KBM-7 (cell line): ENCODE measurements around the gene ZNF44.
"Not testable (repeated sequence)": the region's sequence is repeated elsewhere in the genome, so short reads cannot be mapped to it uniquely, and the experiment has no call there.

Experiments
- DNase-seq: peaks from one replicate; pipeline ENCODE4 v3.0.0-alpha.2; 2015
- in situ Hi-C: fragments of 300-500 bp; cut with MboI; formaldehyde crosslinking; loops from 2 replicates; pipeline ENCODE4 v1.14.3; 2020; ENCODE audit warnings: low sequenced_read_pairs, low pct_unique_long_range_greater_than_20kb, mixed read lengths

The ZNF44 gene

DNA sequence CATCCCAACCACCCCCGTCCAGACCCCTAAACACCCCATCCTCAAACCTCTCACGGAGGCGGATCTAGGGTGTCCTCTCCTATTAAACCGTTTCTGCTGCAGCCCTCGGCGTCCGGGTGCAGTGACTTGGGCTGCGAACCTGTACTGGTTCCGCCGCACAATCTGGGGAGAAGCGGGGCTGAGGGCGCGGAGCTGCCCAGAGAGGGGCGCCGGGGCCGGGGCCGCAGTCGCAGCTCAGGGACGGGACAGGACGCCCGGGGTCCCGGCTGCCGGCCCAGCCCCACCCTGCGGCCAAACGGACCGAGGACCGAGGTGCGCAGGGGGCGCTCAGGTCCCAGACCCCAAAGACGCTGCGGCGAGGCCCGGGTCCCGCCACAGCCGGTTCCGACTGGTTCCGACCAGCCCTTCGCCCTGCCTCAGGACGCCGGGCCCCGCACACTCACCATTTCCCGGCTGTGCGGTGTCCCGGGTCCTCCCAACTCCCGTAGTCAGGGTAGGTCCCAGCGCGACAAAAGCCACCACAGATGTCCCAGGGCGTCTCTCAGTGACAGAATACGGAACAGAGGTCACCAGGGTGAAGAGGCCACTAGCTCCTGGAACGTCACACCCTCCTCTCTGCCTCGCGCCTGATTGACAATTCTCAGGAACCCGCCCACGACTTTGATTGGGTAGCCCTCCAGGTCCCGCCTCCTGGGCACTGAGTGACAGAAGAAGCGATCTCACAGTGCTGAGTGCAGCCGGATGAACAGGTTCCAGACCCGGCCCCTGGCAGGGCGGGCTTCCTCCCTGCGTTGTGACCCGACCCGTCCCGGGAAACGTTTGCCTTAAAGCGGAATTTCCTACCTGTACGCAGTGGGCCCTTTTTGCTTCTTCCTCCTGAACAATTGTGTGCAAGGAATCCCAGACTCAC, at the start of gene ZNF44:
ZNF44 (minus strand) TSS at position 635 of the 910 bp plus-strand sequence; CDS start at position 446, 189 bp downstream.
- in situ Hi-C loops: no loop called here
- peak; percentile 98 for DNase-seq

DNA sequence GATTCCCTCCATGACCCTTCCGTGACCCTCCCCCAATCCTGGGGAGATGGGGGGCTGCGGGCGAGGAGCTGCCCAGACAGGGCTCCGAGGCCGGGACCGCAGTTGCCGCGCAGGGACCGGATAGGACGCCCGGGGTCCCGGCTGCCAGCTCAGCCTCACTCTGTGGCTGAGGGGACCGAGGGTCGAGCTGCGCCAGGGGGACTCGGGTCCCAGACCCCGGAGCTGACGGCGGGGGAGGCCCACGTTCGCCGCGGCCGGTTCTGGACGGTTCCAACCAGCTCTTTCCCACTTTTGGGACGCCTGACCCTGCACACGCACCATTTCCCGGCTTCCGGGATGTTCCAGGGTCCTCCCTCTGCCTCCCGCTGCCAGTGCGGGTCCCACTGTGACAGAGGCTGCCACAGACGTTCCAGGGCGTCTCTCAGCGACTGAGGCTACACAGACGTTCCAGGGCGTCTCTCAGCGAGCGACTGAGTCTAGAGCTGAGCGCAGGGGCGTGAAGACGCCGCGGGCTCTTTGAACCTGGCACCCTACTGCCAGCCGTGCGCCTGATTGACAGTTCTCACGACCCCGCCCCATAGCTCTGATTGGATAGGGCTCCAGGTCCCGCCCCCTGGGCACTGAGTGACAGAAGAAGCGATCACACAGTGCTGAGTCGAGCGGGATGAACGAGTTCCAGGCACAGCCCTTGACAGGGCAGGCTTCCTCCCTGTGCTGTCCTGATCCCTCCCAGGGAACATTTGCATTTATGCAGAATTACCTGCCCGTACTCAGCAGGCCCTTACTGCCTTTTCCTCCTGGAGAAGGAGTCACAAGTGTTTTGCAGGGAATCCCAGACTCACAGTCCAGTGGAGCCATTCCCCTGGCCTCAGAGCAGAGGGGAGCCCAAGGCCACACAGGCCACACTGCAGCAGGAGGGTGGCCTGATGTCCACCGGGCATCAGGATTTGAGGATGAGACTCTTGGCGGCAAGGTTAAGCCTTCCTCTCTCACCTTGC, 38.8 kb upstream of the ZNF44 start, which contains the start of gene ZNF563:
ZNF563 (minus strand) TSS at position 472 of the 998 bp plus-strand sequence; CDS start at position 321, 151 bp downstream.
- in situ Hi-C loops: no loop called here
- peak; percentile 98 for DNase-seq

DNA sequence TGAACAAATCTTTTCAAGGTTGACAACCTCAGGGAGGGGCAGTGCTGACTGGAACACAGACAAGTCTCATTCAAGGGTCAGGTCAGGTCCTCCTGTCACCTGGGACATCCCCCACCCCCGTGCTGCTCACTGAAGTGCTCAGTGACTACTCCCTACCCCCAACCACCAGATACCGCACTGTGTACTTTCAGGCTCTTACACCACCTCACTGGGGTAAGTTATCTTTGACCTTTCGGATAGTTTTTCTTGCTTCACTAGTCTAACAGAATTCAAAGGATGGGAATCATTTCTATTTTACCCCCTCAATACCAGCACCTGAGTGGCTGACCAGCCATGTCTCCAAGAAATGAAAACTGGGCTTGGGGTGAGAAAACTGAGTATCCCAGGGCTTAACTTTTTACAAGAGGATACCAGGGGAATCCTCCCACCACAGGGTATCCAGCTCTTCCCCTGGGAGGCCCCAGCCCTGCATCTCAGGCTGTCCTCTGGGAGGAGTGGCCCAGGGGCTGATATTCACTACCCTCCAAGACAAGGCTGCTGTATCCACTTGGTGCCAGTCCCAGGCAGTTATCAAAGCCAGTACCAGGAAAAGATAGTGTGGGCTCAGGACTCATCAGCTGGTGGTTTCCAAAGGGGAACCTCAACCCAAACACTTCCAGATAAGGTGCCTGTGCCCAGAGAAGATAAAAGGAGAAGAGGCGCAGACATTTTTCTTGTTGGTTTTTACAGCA, 36.7 kb upstream of the ZNF44 start:
- in situ Hi-C loops: no loop called here
- peak; percentile 30 for DNase-seq

DNA sequence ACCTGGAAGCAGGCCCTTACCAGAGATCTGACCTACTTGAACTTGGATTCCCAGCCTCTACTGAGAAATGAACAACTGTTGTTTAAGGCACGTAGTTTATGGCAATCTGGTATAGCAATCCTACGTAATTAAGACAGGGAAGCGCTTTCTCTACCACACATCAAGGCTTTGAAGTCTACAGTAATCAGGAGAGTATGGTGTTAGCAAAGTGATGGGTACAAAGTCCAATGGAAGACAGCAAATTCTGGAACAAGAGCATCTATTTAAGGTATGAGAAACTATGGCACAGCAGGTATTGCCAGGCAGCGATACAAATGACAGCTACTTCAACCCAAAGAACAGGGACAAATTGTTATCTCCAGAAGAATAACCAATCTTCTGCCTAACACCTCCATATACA, 35.7 kb upstream of the ZNF44 start:
- no peak for DNase-seq
- in situ Hi-C loops: no loop called here

DNA sequence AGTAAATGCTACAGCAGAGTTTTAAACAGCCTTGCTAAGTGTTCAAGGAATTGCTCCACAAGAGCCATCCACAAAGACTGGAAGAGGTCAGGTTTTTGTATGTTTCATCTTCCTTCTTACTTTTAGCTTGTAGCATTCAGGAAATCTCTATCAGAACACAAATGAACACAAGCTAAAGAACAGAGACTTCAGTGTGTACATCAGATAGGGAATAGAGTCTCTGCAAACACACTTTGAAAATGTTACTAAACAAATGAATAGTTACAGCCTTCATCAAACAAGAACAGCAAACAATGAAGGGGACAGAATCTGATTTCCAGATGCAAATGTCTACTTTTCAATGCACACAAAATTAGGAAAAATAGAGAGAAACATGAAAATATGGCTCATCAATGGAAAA, 31.0 kb upstream of the ZNF44 start:
- in situ Hi-C loops: no loop called here
- DNase-seq: no peak

DNA sequence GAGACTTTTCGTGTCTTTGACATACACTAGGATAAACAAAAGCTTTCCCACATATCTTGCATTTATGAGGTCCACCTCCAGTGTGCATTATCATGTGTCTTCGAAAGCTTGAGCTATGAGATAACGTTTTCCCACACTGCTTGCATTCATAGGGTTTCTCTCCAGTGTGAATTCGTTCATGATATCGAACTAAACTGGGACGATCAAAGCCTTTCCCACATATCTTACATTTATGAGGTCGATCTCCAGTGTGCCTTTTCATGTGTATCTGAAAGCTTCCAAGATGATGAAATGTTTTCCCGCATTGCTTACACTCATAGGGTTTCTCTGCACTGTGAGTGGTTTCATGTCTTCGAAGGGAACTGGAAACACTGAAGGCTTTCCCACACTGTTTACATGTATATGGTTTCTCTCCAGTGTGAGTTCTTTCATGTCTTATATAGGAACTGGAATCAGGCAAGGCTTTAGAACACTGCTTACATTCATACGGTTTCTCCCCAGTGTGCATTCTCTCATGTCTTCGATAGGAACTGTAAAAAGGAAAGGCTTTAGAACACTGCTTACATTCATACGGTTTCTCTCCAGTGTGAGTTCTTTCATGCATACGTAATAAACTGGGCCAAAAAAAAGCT, 24.2 kb upstream of the ZNF44 start:
- DNase-seq: no peak
- in situ Hi-C loops: no loop called here

DNA sequence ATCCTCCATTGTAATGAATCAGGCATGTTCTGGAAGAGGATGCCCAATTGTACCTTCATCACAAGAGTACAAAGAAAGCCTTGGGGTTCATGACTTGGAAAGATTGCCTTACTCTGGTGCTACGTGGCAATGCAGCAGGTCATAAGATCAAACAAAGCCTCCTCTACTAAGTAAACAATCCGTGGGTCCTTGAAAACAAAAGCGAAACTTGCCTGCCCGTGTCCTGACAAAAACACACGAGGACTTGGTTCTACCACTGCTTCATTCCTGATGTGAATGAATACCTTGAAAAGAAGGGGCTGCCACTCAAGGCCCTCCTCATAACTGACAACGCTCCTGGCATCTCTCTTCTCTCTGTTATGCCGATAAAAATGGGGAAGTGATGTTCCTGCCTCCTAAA, 19.9 kb upstream of the ZNF44 start:
- in situ Hi-C loops: no loop called here

DNA sequence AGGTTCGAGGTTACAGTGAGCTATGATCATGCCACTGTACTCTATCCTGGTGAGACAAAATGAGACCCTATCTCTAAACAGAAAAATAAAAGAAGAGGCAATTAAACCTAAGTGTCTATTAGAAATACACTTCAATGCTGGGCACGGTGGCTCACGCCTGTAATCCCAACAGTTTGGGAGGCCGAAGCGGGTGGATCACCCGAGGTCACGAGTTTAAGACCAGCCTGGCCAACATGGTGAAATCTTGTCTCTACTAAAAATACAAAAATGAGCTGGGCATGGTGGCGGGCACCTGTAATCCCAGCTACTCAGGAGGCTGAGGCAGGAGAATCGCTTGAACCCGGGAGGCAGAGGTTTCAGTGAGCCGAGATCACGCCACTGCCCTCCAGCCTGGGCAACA, 14.2 kb upstream of the ZNF44 start:
- in situ Hi-C loops, DNase-seq: not testable (repeated sequence)

More for the DNA sequence above, 19.9 kb upstream of the ZNF44 start:
- no peak for DNase-seq

DNA sequence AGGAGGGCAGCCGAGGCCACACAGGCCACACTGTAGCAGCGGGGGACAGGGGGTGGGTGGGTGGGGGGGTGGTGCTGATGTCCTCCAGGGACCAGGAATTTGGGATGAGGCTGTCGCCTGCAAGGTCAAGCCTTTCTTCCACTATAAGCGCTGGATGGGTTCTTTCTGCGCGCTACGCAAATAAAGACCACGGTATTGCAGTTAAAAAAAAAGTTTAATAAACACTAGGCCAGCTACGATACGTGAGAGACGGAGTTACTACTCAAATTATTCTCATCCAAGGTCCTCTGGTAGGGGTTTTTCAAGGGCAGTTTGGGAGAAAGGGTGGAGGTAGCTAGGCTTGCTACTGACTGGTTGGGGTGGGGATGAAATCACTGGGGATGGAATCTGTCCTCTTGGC, 508 bp upstream of the ZNF44 start:
- DNase-seq: no peak

DNA sequence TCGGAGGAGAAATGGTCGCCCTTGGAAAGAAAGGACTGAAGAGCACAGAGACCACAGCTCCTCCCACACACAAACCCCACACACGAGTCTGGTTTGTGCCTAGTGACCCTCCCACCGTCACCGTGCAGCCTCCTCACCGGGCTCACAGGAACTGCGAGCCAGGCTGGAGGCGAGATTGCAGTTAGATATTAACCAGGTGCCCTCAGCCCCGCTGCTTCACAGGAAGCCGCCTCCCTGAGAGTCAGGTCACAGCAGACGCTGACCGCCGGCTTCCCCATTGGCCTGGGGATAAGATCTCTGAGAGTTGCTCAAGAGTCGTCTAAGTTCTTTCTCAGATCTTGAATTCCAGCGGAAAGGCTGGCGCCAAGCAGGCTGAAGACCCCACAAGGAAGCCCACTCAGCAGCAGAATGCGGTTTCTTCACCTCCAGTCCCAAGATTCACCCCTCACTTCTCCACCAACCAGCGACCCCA, 870 bp downstream of the ZNF44 start:
- in situ Hi-C loops: no loop called here
- DNase-seq: peak; percentile 87

More for the DNA sequence above, 508 bp upstream of the ZNF44 start:
- in situ Hi-C loops: no loop called here

DNA sequence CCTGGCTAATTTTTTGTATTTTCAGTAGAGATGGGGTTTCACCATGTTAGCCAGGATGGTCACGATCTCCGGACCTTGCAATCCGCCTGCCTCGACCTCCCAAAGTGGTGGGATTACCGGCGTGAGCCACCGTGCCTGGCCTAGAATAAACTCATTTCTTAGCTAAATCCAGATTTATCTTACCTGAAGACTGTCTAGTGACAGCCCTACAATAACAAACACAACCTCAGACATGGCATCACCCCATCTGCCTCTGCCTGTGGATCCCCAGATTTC, 5.0 kb downstream of the ZNF44 start:
- in situ Hi-C loops: no loop called here
- DNase-seq: no peak

DNA sequence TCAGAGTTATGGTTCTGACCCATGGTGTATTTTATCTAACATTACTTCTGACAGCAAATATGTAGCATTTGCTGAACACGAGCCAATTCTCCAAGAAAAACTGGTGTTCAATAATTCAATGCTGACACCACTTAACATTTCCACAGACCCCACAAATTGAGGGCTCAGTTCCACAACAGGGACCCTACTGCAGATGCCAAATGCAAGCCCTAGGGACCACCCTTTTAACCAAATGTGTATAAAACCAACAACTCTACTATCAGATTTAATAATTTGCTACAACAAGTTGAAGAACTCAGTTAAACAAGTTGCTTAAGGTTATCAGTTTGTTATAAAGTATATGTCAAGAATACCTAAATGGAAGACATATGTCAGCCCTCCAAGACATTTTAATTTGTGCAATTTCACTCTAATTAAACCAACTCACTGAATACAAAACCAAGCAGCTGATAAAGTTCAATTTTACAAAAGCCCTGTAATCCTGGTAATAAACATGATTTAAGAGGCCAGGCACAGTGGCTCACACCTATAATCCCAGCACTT, 6.7 kb downstream of the ZNF44 start:
- in situ Hi-C loops: no loop called here
- no peak for DNase-seq

DNA sequence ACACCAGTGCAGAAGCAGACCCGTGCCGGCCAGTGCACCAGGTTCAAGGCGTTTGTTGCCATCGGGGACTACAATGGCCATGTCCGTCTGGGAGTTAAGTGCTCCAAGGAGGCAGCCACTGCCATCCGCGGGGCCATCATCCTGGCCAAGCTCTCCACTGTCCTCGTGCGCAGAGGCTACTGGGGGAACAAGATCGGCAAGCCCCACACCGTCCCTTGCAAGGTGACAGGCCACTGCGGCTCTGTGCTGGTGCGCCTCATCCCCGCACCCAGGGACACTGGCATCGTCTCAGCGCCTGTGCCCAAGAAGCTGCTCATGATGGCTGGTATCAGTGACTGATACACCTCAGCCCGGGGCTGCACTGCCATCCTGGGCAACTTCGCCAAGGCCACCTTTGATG, 10.1 kb downstream of the ZNF44 start:
- in situ Hi-C loops: no loop called here
- DNase-seq: no peak

DNA sequence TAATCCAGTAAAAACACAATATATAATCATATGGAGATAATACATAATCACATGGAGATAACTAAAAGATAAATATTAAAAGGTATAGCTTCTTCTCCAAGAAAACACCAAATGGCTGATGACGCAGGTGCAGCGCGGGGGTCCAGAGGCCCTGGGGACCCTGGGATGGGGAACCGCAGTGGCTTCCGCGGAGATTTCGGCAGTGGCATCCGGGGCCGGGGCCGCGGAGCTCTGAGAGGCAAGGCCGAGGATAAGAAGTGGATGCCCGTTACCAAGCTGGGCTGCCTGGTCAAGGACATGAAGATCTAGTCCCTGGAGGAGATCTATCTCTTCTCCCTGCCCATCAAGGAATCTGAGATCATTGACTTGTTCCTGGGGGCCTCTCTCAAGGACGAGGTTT, 10.5 kb downstream of the ZNF44 start:
- in situ Hi-C loops: no loop called here
- DNase-seq: no peak

DNA sequence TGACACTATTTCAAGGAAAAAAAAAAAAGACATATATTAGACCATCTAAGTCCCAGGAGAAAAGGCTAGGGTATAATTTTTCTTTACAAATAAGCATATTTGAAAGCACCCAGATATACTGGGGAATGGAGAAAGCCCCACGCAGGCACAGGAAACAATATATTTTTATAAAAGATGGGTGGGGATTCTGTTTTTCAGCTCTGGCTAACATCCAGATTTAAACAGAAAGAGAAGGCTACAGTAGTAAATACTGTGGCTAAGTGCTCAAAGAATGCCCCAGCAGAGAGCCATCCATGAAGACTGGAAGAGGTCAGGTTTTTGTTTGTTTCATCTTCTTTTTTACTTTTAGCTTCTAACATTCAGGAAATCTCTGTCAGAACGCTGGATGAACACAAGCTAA, 16.0 kb downstream of the ZNF44 start:
- no peak for DNase-seq
- in situ Hi-C loops: no loop called here

DNA sequence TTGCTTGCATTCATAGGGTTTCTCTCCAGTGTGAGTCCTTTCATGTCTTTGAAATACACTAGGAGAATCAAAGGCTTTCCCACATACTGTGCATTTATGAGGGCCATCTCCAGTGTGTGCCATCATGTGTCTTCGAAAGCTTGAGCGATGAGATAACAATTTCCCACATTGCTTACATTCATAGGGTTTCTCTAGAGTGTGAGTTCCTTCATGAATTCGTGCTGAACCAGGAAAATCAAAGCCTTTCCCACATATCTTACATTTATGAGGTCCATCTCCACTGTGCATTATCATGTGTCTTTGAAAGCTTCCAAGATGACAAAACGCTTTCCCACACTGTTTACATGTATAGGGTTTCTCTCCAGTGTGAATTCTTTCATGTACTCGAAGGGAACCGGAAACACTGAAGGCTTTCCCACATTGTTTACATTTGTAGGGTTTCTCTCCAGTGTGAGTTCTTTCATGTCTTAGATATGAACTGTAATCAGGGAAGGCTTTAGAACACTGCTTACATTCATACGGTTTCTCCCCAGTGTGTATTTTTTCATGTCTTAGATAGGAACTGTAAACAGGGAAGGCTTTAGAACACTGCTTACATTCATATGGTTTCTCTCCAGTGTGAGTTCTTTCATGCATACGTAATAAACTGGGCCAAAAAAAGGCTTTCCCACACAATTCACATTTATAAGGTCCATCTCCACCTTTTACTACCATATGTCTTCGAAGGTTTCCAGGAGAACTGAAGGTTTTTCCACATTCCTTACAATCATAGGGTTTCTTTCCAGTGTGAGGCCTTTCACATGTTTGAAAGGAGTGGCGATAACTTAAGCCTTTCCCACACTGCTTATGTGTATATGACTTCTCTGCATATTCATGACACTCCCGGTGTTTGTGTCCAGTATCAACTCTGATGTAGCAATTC, 21.4 kb downstream of the ZNF44 start:
- peak; percentile 14 for DNase-seq
- in situ Hi-C loops: no loop called here

DNA sequence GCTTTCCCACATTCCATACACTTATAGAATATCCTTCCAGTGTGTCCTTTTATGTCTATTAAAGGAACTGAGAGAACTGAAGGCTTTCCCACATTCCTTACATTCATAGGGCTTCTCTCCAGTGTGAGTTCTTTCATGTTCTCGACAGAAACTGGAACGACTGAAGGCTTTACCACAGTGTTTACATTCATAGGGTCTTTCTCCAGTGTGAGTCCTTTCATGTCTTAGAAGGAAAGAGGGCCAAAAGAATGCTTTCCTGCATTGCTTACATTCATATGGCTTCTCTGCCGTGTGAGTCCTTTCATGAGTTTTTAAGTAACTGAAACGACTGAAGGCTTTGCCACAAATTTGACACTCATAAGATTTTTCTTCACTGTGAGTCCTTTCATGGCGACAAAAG, 22.3 kb downstream of the ZNF44 start:
- no peak for DNase-seq
- in situ Hi-C loops: no loop called here

DNA sequence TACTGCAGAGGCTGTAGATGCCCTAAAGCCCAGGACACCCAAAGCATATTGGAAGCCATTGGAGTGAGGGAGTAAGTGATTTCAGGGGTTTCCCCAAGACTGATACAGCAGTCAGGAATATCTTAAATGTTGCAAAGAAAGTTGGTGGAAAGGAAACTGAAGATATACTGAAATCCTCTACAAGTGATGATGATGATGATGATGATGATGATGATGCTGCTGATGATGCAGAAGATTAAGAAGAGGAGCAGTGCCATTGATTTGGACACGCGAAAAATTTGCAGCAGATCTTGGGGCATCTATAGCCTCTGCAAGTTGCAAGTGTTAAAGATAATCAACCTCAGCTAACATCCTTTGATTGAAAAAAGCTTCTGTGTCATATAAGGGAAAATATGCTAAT, 23.8 kb downstream of the ZNF44 start:
- in situ Hi-C loops: no loop called here
- no peak for DNase-seq
